BLaER1 treated with 17β-estradiol and CSF1 and Interleukin-3, amounts not matched to agents 10 nM and 100 nM (cell line): ENCODE data around the gene FAAP20.

Experiments
- H3K27ac ChIP-seq, 11 experiments: shearing (Covaris generic); formaldehyde crosslinking; 2 replicates each; pipeline ENCODE4 v1.8.1; 2022
- H3K27me3 ChIP-seq, 11 experiments: shearing (Covaris generic); formaldehyde crosslinking; 2 replicates each; pipeline ENCODE4 v1.8.1; 2022
- H3K36me3 ChIP-seq, 11 experiments: shearing (Covaris generic); formaldehyde crosslinking; 2 replicates each; pipeline ENCODE4 v1.8.1; 2022
- H3K4me1 ChIP-seq, 10 experiments: shearing (Covaris generic); formaldehyde crosslinking; 2 replicates each; pipeline ENCODE4 v1.8.1; 2022
- H3K4me2 ChIP-seq, 11 experiments: shearing (Covaris generic); formaldehyde crosslinking; 2 replicates each; pipeline ENCODE4 v1.8.1; 2022
- H3K4me3 ChIP-seq, 10 experiments: shearing (Covaris generic); formaldehyde crosslinking; 2 replicates each; pipeline ENCODE4 v1.8.1; 2022
- H3K9ac ChIP-seq, 11 experiments: shearing (Covaris generic); formaldehyde crosslinking; 2 replicates each; pipeline ENCODE4 v1.8.1; 2022
- H3K9me3 ChIP-seq, 11 experiments: shearing (Covaris generic); formaldehyde crosslinking; replicated peaks in 1 of 11; 2 replicates each; pipeline ENCODE4 v1.8.1; 2022
- H4K20me1 ChIP-seq, 11 experiments: shearing (Covaris generic); formaldehyde crosslinking; 2 replicates each; pipeline ENCODE4 v1.8.1; 2022
- Cebpa-rat ChIP-seq, 11 experiments: shearing (Covaris generic); IDR thresholded peaks; 2 replicates each; pipeline ENCODE4 v1.8.1; 2022

Gene FAAP20

GRCh38 chr1:2145946-2146835 lies 48.4 kb downstream of the FAAP20 start:
- peak overlapping the region; percentile 35 to 98 (median 89) for H3K4me2 ChIP-seq
- TF ChIP-seq Cebpa-rat (IDR thresholded peaks at IDR 0.05): no peak
- peaks cover 43 to 81% (median 69%) of the 10 kb centered on the region in 10 experiments for H3K4me1 ChIP-seq
- H3K4me3 ChIP-seq: no peak overlapping the region
- H3K27me3 ChIP-seq: no peaks in the 10 kb centered on the region
- H3K9me3 ChIP-seq: no peaks in the 10 kb centered on the region
- H3K36me3 ChIP-seq: peaks cover 0 to 61% (median 29%) of the 10 kb centered on the region in 11 experiments; a peak in 13 of 22 replicates
- peak overlapping the region in 4 of 11 experiments; percentile 9 to 38 (median 22); a peak in 3 of 22 replicates for H3K9ac ChIP-seq
- H3K27ac ChIP-seq: peak overlapping the region in 5 of 11 experiments; percentile 1 to 90 (median 38); a peak in 5 of 22 replicates
- H4K20me1 ChIP-seq: peaks cover 0 to 37% (median 0%) of the 10 kb centered on the region in 11 experiments; a peak in 3 of 22 replicates

- Histone ChIP-seq H3K27me3 (no peaks in the 10 kb centered on the region), H3K27ac (no peak overlapping the region), H3K4me3 (no peak overlapping the region), H3K36me3 (peaks cover 0 to 49% (median 17%) of the 10 kb centered on the region in 11 experiments; a peak in 13 of 22 replicates), H3K9ac (no peak overlapping the region), H3K9me3 (no peaks in the 10 kb centered on the region), H4K20me1 (peaks cover 0 to 51% (median 0%) of the 10 kb centered on the region in 11 experiments; a peak in 4 of 22 replicates), H3K4me2 (no peak overlapping the region; a peak in 1 of 22 replicates), H3K4me1 (peaks cover 31 to 72% (median 63%) of the 10 kb centered on the region in 10 experiments)
- TF ChIP-seq Cebpa-rat (IDR thresholded peaks at IDR 0.05): no peak
Measured at GRCh38 chr1:2144501-2145090, 50.0 kb downstream of the FAAP20 start.

DNA sequence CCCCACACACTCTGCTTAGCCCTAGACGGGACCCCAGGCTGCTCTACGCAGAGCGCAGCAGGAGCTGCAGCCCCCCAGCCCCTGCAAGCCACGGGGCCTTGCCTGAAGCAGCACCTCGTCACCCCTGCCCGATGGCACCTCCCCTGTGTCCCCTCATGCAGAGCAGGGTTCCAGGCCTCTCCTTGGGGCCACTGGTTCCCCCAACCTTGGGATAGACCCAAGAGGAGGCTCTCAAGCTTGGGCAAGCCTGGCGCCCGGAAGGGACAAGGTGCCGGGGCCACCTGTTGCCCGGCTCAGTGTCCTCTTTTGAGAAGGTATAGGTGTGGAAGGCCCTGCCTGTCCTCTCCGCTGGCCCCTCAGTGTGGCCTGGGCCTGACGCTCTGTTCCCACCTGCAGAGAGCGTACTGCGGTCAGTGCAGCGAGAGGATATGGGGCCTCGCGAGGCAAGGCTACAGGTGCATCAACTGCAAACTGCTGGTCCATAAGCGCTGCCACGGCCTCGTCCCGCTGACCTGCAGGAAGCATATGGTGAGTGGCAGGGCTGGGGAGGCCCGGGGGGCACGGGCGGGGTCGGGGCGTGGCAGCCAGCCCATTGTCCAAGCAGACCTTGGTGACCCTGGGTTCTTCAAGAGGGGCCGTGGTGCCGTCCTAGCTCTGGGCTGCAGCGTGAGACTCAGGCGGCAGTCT lies 50.6 kb downstream of the FAAP20 start:
- no peak overlapping the region for H3K4me2 ChIP-seq
- no peak overlapping the region for H3K9ac ChIP-seq
- peaks cover 0 to 2% (median 0%) of the 10 kb centered on the region in 11 experiments; a peak in 2 of 22 replicates for H3K27me3 ChIP-seq
- no peaks in the 10 kb centered on the region for H3K9me3 ChIP-seq
- peaks cover 0 to 56% (median 0%) of the 10 kb centered on the region in 11 experiments; a peak in 4 of 22 replicates for H4K20me1 ChIP-seq
- H3K4me1 ChIP-seq: peaks cover 24 to 72% (median 63%) of the 10 kb centered on the region in 10 experiments
- no peak overlapping the region for H3K4me3 ChIP-seq
- H3K36me3 ChIP-seq: peaks cover 0 to 49% (median 17%) of the 10 kb centered on the region in 11 experiments; a peak in 13 of 22 replicates
- H3K27ac ChIP-seq: no peak overlapping the region
- TF ChIP-seq Cebpa-rat (IDR thresholded peaks at IDR 0.05): no peak

- Histone ChIP-seq H3K4me1 (peaks cover 27 to 72% (median 63%) of the 10 kb centered on the region in 10 experiments), H3K36me3 (peaks cover 0 to 39% (median 0%) of the 10 kb centered on the region in 11 experiments; a peak in 6 of 22 replicates), H3K9ac (no peak overlapping the region), H3K27ac (no peak overlapping the region), H3K4me3 (no peak overlapping the region), H3K4me2 (no peak overlapping the region), H3K27me3 (peaks cover 0 to 22% (median 0%) of the 10 kb centered on the region in 11 experiments; a peak in 7 of 22 replicates), H4K20me1 (peaks cover 0 to 81% (median 13%) of the 10 kb centered on the region in 11 experiments; a peak in 11 of 22 replicates), H3K9me3 (no peaks in the 10 kb centered on the region)
- no peak for TF ChIP-seq Cebpa-rat (IDR thresholded peaks at IDR 0.05)
Measured at GRCh38 chr1:2141025-2141424, 53.5 kb downstream of the FAAP20 start.
